Subcutaneous adipose tissue (tissue), 4 donors: Measurements from ENCODE around the gene MRNIP. TPM values are rescaled to one million over a fixed set of nuclear protein-coding genes. Genes with fewer than 3 reads are reported as not detected.

Source experiments
- total RNA-seq, 4 donors: library from RNA; depleted of rRNA; stranded (reverse); fragments of >200 nt; gene quantifications; one replicate each; pipeline ENCODE4 v1.1.0, GENCODE V29; 2016
- TF ChIP-seq, protein P1 (sequence below): fragments of 450-650 bp; IDR thresholded peaks from one replicate; pipeline ENCODE4 v1.5.1; 2016; ENCODE audit warnings: low read depth, mild to moderate bottlenecking, control low read depth, antibody characterized with exemption, moderate library complexity

Gene MRNIP
- total RNA-seq, 4 donors from 2014 or later: 14.5 to 46.0 (median 31.0) TPM

- TF ChIP-seq, protein P1, sequence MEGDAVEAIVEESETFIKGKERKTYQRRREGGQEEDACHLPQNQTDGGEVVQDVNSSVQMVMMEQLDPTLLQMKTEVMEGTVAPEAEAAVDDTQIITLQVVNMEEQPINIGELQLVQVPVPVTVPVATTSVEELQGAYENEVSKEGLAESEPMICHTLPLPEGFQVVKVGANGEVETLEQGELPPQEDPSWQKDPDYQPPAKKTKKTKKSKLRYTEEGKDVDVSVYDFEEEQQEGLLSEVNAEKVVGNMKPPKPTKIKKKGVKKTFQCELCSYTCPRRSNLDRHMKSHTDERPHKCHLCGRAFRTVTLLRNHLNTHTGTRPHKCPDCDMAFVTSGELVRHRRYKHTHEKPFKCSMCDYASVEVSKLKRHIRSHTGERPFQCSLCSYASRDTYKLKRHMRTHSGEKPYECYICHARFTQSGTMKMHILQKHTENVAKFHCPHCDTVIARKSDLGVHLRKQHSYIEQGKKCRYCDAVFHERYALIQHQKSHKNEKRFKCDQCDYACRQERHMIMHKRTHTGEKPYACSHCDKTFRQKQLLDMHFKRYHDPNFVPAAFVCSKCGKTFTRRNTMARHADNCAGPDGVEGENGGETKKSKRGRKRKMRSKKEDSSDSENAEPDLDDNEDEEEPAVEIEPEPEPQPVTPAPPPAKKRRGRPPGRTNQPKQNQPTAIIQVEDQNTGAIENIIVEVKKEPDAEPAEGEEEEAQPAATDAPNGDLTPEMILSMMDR: no peak
Measured at GRCh38 chr5:179802207-179802883, 56.3 kb downstream of the MRNIP start.

- TF ChIP-seq, protein P1: no peak
Measured at GRCh38 chr5:179801304-179802206, 57.1 kb downstream of the MRNIP start.

DNA sequence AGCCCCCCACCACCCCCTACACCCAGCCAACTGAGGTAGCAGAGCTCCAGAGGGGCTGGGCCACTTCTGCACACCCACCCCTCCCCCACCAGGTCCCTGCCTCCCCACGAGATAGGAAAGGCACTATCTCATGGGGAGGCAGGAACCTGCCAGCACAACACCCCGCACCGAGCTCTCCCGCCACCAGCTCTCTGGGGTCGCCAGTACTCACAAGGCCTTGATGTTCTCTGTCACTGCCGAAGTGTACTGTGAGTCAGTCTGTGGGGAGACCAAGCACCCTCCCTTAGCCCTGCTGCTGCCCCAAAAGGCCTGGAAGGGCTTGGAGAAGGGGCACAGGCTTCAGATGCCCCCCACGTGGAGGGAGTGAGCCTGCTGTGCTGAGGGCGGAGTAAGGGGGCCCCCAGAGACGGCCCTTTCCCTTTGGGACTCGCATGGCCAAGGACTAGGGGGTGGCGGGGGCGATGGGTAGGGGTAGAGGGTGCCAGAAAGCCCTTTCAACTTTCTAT is 57.9 kb downstream of the MRNIP start:
- TF ChIP-seq, protein P1: no peak

GRCh38 chr5:179800071-179800695 is 58.4 kb downstream of the MRNIP start:
- TF ChIP-seq, protein P1: no peak

- TF ChIP-seq, protein P1: no peak
Measured at GRCh38 chr5:179799644-179799973, 59.0 kb downstream of the MRNIP start.

- TF ChIP-seq, protein P1: no peak
Measured at GRCh38 chr5:179798771-179799643, 59.6 kb downstream of the MRNIP start.
